Upper lobe of left lung (tissue), 6 donors: ENCODE data around the gene IRF4. TPM values are rescaled to one million over a fixed set of nuclear protein-coding genes. Genes with fewer than 3 reads are reported as not detected.

Experiments used
- ATAC-seq, 2 donors: fragments of 200-7000 bp; cut with Tn5 transposase; one replicate each; pipeline ENCODE4 v1.9.1; 2022; ENCODE audit warnings: mild to moderate bottlenecking in 2 of 2, moderate library complexity in 2 of 2; ENCODE audit not compliant: low FRiP score in 2 of 2
- DNase-seq, 2 donors: peaks; one replicate each; pipeline ENCODE4 v3.0.0-alpha.2; 2019 to 2020
- H3K27ac ChIP-seq, 4 donors: fragments of 200-600 bp; sonication (generic); one replicate each; pipeline ENCODE4 v1.5.1; 2016 to 2019
- H3K27me3 ChIP-seq, 4 donors: fragments of 200-600 bp; sonication (generic); one replicate each; pipeline ENCODE4 v1.5.1; 2017 to 2019
- H3K36me3 ChIP-seq, 4 donors: fragments of 200-600 bp; sonication (generic); one replicate each; pipeline ENCODE4 v1.5.1; 2016 to 2019
- H3K4me1 ChIP-seq, 4 donors: fragments of 200-600 bp; sonication (generic); one replicate each; pipeline ENCODE4 v1.5.1; 2018 to 2019
- H3K4me3 ChIP-seq, 4 donors: fragments of 200-600 bp; sonication (generic); one replicate each; pipeline ENCODE4 v1.5.1; 2017 to 2019; ENCODE audit warnings: mild to moderate bottlenecking in 2 of 4, moderate library complexity in 1 of 4
- H3K9me3 ChIP-seq, 4 donors: fragments of 200-600 bp; sonication (generic); one replicate each; pipeline ENCODE4 v1.5.1; 2018 to 2019
- CTCF ChIP-seq, 6 experiments: fragments of 450-650 bp in 4 of 6; fragments of 200-600 bp in 2 of 6; sonication (generic) in 2 of 6; IDR thresholded peaks; one replicate each; pipeline ENCODE4 v1.5.1; 2016 to 2019; ENCODE audit warnings: antibody characterized with exemption in 6 of 6
- EP300 ChIP-seq, 4 donors: sonication (generic); formaldehyde crosslinking; IDR thresholded peaks; one replicate each; pipeline ENCODE4 v1.5.1; 2017; ENCODE audit warnings: antibody characterized with exemption in 4 of 4, control low read depth in 2 of 4
- POLR2A ChIP-seq, 4 donors: fragments of 450-650 bp; IDR thresholded peaks; one replicate each; pipeline ENCODE4 v1.5.1; 2016 to 2017; ENCODE audit warnings: antibody characterized with exemption in 4 of 4, mild to moderate bottlenecking in 2 of 4
- POLR2AphosphoS5 ChIP-seq, 2 donors: sonication (generic); formaldehyde crosslinking; IDR thresholded peaks; one replicate each; pipeline ENCODE4 v1.5.1; 2017; ENCODE audit warnings: antibody characterized with exemption in 2 of 2
- WGBS, 2 donors: methylation state at CpG; one replicate each; pipeline ENCODE4 v1.1.5; 2017 to 2018; 5-methylcytosine and 5-hydroxymethylcytosine counted together
- total RNA-seq, 6 donors: library from RNA; depleted of rRNA in 4 of 6; stranded (reverse); fragments of >200 nt in 4 of 6; gene quantifications; one replicate each; pipeline versions ENCODE4 v1.1.0 to v1.2.1, GENCODE V29; 2016 to 2021
- donor health status: DM: no; HTN: no; CAD: no; lungs with moderate emphysema.
- donor health status: DM: no; HTN: yes; CAD: no; lungs with severe emphysema.

Gene IRF4
- total RNA-seq, 6 donors from 2014 or later, result 1.6 to 10.5 (median 5.9) TPM

GRCh38 chr6:381742-382461 is 9.7 kb upstream of the IRF4 start:
- TF ChIP-seq POLR2A (IDR thresholded peaks at IDR 0.05) (no peak), EP300 (IDR thresholded peaks at IDR 0.05) (no peak), POLR2AphosphoS5 (IDR thresholded peaks at IDR 0.05) (no peak), CTCF (IDR thresholded peaks at IDR 0.05) (no peak)
- DNase-seq, result peak in 1 of 2 donors; percentile 52
- WGBS, 2 donors, result 88 to 89% methylated on average over 17 of the region's 17 CpGs
- Histone ChIP-seq H3K4me3 (no peak overlapping the region), H3K4me1 (no peaks in the 10 kb centered on the region), H3K27ac (no peak overlapping the region), H3K9me3 (no peaks in the 10 kb centered on the region), H3K36me3 (no peaks in the 10 kb centered on the region), H3K27me3 (no peaks in the 10 kb centered on the region)
- ATAC-seq, result peak in 1 of 2 donors; percentile 2

- no peak for ATAC-seq
- TF ChIP-seq POLR2A (IDR thresholded peaks at IDR 0.05) (no peak), CTCF (IDR thresholded peaks at IDR 0.05) (no peak), EP300 (IDR thresholded peaks at IDR 0.05) (no peak), POLR2AphosphoS5 (IDR thresholded peaks at IDR 0.05) (no peak)
- Histone ChIP-seq H3K27me3 (no peaks in the 10 kb centered on the region), H3K4me3 (no peak overlapping the region), H3K27ac (no peak overlapping the region), H3K36me3 (no peaks in the 10 kb centered on the region), H3K4me1 (no peaks in the 10 kb centered on the region), H3K9me3 (no peaks in the 10 kb centered on the region)
- 77 to 87% methylated on average over 15 to 22 of the region's 22 CpGs for WGBS, 2 donors
- DNase-seq, result no peak
Measured at GRCh38 chr6:382883-383810, 8.4 kb upstream of the IRF4 start.

- TF ChIP-seq POLR2AphosphoS5 (IDR thresholded peaks at IDR 0.05) (no peak), CTCF (IDR thresholded peaks at IDR 0.05) (no peak), POLR2A (IDR thresholded peaks at IDR 0.05) (no peak), EP300 (IDR thresholded peaks at IDR 0.05) (no peak)
- no peak overlapping the region for H3K27ac ChIP-seq
- no peak for DNase-seq
- no peaks in the 10 kb centered on the region for H3K36me3 ChIP-seq
- no peaks in the 10 kb centered on the region for H3K4me1 ChIP-seq
- no peaks in the 10 kb centered on the region for H3K9me3 ChIP-seq
- H3K4me3 ChIP-seq, result no peak overlapping the region
- ATAC-seq, result no peak
- H3K27me3 ChIP-seq, result no peaks in the 10 kb centered on the region
- 78 to 87% methylated on average over 3 of the region's 3 CpGs for WGBS, 2 donors
Measured at GRCh38 chr6:383856-384255, 7.7 kb upstream of the IRF4 start.

- Histone ChIP-seq H3K27me3 (no peaks in the 10 kb centered on the region), H3K9me3 (no peaks in the 10 kb centered on the region), H3K36me3 (no peaks in the 10 kb centered on the region), H3K4me1 (no peaks in the 10 kb centered on the region), H3K4me3 (no peak overlapping the region), H3K27ac (no peak overlapping the region)
- no peak for ATAC-seq
- DNase-seq, result no peak
- no peak for TF ChIP-seq POLR2AphosphoS5 (IDR thresholded peaks at IDR 0.05)
- TF ChIP-seq CTCF (IDR thresholded peaks at IDR 0.05), result no peak
- no peak for TF ChIP-seq POLR2A (IDR thresholded peaks at IDR 0.05)
- TF ChIP-seq EP300 (IDR thresholded peaks at IDR 0.05), result no peak
- 95 to 98% methylated on average over 4 to 6 of the region's 6 CpGs for WGBS, 2 donors
Measured at GRCh38 chr6:384898-385297, 6.7 kb upstream of the IRF4 start.
